GM19452 (cell line): ENCODE measurements around the gene MRGPRD.
"Not testable (repeated sequence)": the region's sequence is repeated elsewhere in the genome, so short reads cannot be mapped to it uniquely, and the experiment has no call there.

Source experiments
- ATAC-seq: cut with Tn5 transposase; IDR thresholded peaks from one replicate; pipeline ENCODE4 v1.9.1; 2021; ENCODE audit not compliant: unreplicated experiment

Gene MRGPRD

GRCh38 chr11:69005631-69006368 is 25.0 kb upstream of the MRGPRD start:
- no peak for ATAC-seq

GRCh38 chr11:69005183-69005630 is 24.4 kb upstream of the MRGPRD start:
- no peak for ATAC-seq

DNA sequence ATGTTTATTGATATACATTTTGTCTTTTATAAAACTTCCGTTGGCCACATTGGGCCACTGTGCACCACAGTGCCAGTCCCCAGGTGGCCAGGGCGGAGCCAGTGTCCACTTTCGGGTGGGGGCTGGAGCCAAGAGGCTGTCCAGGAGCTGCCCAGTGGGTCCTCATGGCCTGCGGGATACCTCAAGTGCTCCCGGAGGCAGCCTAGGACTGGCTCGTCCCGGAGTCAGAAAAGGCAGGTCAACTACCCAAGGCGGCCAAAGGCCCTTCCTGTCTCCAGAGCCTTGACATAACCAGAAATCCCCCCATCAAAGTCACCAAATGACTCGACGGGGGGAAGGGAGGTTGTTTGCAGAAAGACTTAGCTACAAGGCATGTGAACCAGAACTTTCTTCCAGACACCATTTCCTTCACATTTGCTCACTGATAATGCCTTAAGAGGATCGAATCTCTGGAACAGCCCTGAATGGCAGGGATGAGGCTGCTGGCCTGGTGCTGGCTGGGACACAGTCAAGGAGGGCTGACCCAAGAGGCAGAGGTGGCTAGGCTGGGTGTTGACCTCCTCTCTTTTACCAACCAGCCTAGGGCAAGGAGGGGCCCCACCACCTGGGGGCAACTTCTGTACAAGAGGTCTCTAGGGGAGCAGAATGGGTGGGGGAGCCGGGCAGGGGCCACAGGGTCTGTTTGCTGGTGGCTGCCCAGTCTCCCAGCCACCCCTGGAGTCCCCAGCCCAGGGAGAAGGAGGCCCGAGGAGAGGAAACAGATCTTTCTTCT is 23.8 kb upstream of the MRGPRD start:
- ATAC-seq = no peak

DNA sequence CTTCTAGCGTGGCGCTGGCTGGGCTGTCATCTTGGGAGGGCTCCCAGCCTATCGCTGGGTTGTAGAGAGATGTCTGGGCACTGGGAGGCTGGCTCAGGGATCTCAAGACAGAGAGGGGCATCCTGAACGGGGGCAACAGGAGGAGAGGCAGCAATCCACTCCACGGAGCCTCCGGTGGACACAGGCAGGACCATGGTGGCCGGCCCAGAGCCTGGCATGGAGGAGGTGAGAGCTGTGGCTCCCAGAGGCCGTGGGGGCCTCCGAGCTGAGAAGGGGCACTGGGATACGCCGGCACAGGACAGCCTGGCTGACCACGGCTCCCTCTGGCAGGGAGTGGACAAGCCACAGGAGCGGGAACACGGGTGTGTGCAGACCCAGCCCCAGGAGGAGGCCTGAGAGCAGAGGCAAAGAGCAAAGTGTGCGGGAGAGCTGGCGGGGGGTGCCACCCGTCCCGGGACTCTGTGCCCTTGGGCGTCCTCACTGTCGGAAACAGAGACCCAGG is 23.1 kb upstream of the MRGPRD start:
- no peak for ATAC-seq

DNA sequence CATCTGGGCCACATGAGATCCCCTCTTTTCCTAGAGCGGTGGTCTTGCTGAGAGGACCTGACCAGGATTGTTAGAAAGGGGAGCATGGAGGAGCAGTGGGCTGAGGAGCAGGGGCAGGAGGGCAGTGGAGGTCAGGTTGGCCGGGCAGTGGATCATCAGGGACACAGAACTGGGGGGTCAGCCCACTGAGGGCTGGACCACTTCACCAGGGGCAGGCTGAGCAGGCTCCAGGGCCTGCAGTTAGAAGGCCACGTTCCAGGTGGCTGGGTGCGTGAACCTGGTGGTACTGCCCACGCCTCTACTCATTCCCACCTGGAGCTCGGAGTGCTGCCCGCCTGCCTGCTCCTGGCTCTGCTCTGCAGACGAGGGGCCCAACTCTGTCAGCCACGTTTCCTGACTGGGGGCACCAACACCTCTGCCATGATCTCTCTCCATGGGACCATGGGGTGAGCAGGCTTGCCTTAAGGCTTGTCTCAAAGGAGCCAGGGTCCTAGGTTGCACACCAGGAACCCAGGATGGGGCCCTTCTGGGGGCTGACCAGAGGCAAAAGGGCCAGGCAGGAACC is 22.6 kb upstream of the MRGPRD start:
- no peak for ATAC-seq

- ATAC-seq = no peak
Measured at GRCh38 chr11:69002570-69003231, 21.9 kb upstream of the MRGPRD start.

- ATAC-seq = no peak
Measured at GRCh38 chr11:69002110-69002569, 21.4 kb upstream of the MRGPRD start.

DNA sequence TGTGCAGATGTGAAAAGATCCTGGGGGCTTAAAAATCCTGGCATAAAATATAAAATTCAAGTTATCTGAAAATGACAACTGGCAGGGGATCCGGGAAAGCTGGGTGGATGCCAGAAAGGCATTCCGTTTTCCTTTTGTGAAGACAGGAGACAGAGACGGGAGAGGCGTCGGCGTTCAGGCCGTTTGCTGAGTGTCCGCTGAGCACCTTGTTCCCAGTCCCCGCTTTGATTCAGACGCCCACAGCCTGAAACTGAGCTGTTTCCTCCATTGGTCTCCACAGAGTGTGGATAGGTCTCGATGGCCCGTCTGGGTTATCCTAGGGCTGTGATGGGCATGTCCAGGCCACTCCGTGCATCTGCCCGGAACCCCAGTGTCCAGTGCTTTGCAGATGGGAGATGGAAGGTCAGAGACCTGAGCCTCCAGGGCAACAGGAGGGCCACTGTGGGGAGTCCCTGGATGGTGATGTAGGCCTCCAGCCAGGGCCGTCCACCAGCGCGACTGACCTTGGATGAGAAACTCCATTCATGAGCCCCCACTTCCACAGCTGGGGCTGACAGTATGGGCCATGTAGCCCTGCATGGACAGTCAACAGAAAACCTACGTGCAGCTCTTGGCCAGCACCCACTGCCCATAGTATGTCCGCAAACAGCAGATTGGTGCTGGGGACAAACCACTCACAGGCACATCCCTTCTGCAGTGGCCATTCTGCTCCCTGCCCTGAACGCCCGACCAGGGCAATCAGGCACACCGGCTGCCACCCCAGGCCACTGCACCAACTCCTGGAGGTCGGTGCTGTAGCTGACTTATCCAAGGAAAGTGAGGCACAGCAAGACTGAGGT is 20.7 kb upstream of the MRGPRD start:
- ATAC-seq = no peak

DNA sequence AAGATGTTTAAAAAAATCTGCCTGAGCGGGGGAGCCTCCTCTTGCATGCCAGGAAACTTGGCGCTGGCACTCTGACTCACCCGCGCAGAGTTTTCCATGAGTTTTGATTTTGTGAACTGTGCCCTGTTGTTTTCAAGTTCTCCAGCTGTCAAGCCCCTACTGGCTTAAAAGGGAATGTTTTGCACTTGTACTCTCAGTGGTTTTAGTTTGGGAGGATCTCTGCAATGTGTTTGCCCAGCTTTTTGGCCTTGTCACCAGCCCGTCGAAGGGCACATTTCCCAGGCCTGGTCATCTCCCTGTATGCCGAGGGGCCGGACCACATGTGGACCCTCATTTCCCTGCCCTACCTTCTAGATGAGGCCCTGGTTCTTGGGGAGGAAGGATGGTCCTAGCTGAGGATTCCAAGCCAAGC is 20.1 kb upstream of the MRGPRD start:
- ATAC-seq = no peak

DNA sequence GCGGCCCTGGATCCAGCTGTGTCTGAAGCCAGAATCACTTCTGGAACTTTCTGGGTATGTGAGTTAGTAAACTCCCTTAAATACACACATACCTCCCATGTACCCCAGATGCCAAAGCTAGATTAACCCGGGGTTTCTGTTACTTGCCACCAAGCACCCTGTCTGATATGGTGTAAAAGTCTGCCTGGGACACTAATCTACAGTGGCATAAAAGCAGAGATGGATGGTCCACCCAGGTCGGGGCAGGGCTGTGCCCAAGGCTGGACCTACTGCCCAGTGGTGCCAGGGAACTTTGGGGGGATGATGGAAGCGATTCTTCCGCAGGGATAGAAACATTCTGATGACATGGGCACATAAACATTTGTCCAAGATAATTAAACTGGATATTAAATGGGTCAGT is 19.6 kb upstream of the MRGPRD start:
- ATAC-seq = no peak

DNA sequence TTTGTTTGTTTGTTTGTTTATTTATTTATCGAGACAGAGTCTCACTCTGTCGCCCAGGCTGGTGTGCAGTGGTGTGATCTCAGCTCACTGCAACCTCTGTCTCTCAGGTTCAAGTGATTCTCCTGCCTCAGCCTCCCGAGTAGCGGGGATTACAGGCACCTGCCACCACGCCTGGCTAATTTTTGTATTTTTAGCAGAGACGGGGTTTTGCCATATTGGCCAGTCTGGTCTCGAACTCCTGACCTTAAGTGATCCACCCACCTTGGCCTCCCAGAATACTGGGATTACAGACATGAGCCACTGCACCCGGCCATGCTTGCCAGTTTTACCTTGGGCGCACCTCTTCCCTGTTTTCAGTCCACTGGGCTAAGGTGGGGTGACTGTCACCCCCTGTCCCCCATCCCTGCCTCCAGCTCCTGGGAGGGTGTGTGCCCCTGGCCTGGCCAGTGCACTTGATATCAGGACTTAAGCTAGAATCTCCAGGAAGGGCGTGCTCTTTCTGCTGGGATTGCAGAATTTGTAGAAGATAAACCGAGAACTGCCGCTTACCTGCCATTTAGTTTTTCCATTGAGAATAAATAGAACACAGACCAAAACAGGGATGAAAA is 19.1 kb upstream of the MRGPRD start:
- not testable (repeated sequence) for ATAC-seq

- ATAC-seq = no peak
Measured at GRCh38 chr11:68999093-68999747, 18.4 kb upstream of the MRGPRD start.

DNA sequence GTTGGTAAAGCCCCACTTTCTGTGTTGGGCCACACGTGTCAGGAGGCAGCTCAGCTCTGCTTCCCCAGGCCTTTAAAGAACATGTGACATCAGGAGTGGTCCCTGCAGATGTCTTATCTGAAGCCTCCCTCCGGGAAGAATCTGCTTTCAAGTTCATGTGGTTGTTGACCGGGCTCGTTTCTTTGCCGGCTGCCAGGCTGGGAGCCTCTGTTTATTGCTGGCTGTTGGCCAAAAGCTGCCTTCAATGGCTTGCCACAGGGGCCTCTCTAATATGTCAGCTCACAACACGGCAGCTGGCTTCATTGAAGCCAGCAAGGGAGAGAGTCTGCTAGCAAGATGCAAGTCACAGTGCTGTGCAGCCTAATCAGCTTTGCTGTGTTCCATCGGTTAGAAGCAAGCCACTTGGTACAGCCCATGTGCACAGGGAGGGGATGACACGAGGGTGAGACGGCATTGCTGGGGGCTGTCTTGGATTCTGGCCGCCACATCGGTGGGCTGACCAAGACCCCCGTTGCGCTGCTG is 17.7 kb upstream of the MRGPRD start:
- no peak for ATAC-seq

- no peak for ATAC-seq
Measured at GRCh38 chr11:68997995-68998348, 17.2 kb upstream of the MRGPRD start.

DNA sequence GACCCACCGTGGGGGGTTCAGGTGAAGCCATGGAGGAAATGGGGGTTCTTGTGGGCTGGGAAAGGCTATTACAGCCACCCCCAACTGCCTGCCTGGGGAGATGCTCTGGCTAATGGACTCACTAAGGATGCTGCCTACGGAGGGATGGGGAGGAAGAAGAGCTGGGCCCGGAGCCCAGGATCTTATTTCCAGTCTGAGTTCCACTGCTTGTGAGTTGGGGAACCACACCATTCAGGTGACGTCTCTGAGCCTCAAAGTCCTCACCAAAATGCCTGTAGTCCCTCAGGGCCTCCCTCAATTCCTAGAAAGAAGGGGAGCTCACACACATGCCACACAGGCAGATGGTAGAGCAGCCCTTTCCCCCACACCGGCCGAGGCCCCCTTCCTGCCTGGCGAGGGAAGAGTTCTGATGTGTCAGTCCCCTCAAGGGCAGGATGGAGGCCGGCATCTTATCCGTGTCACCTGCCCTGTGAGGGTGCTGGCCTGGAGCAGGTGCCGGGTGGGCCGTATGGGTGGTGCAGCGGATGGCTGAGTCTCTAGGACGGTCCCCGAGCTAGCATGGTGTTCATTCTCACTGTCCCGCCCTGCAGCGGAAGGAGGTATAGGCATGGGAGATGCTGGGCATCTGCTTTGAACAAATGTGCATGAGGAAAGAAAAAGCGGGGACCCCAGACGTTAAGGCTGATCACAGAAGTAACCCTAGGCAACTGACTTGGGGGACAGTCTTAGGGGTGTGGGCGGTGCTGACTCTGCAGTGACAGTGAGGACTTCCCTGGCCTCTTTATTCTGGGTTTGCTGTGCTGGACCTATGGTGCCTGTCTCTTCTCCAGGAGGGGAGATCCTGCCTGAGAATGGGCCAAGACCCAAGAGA is 16.6 kb upstream of the MRGPRD start:
- ATAC-seq = no peak

- ATAC-seq = no peak
Measured at GRCh38 chr11:68996376-68997123, 15.8 kb upstream of the MRGPRD start.

GRCh38 chr11:68994894-68995285 is 14.1 kb upstream of the MRGPRD start:
- no peak for ATAC-seq
